Peyer's patch (tissue), 4 donors: Measurements from ENCODE around the gene RAB31.

Source experiments
- POLR2A ChIP-seq, 2 donors: fragments of 450-650 bp; IDR thresholded peaks; one replicate each; pipeline ENCODE4 v1.5.1; 2017; ENCODE audit warnings: antibody characterized with exemption in 2 of 2, mild to moderate bottlenecking in 2 of 2, moderate library complexity in 2 of 2
- TF ChIP-seq, protein P1 (sequence below), 6 experiments: fragments of 450-650 bp in 4 of 6; fragments of 200-600 bp in 2 of 6; sonication (generic) in 1 of 6; IDR thresholded peaks; one replicate each; pipeline ENCODE4 v1.5.1; 2017 to 2019; ENCODE audit warnings: antibody characterized with exemption in 6 of 6, mild to moderate bottlenecking in 3 of 6, moderate library complexity in 1 of 6

DNA sequence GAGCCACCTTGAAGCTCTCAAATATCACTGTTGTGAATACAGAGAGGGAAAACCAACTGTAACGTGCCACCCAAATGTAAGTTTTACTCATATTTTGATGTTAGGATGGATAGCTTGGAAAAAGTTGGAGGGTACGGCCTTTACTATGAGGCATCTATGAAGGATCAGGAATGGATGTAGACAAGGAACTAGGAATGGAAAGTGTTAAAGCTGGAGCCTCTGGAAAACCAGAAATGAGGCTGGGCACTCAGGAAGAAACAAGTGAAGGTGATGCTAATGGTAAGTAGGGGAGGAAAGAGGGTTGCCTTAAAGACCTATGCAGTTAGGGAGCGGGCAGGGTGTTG, 177.9 kb downstream of the RAB31 start:
- TF ChIP-seq, protein P1, sequence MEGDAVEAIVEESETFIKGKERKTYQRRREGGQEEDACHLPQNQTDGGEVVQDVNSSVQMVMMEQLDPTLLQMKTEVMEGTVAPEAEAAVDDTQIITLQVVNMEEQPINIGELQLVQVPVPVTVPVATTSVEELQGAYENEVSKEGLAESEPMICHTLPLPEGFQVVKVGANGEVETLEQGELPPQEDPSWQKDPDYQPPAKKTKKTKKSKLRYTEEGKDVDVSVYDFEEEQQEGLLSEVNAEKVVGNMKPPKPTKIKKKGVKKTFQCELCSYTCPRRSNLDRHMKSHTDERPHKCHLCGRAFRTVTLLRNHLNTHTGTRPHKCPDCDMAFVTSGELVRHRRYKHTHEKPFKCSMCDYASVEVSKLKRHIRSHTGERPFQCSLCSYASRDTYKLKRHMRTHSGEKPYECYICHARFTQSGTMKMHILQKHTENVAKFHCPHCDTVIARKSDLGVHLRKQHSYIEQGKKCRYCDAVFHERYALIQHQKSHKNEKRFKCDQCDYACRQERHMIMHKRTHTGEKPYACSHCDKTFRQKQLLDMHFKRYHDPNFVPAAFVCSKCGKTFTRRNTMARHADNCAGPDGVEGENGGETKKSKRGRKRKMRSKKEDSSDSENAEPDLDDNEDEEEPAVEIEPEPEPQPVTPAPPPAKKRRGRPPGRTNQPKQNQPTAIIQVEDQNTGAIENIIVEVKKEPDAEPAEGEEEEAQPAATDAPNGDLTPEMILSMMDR (IDR thresholded peaks at IDR 0.05): no peak
- no peak for TF ChIP-seq POLR2A (IDR thresholded peaks at IDR 0.05)
